KMS-11 (cell line): ENCODE data around the gene ATP9B.

Experiments
- H2AFZ ChIP-seq: fragments of 200-600 bp; sonication (generic); 2 replicates; pipeline ENCODE4 v1.6.1; 2016; ENCODE audit warnings: antibody characterized with exemption, mixed run types, low read depth
- H3K27ac ChIP-seq: fragments of 200-600 bp; sonication (generic); 2 replicates; pipeline ENCODE4 v1.6.1; 2016; ENCODE audit warnings: mild to moderate bottlenecking, mixed run types
- H3K27me3 ChIP-seq: fragments of 200-600 bp; sonication (generic); 2 replicates; pipeline ENCODE4 v1.6.1; 2017; ENCODE audit warnings: mild to moderate bottlenecking, low read depth, mixed run types, moderate library complexity; ENCODE audit not compliant: insufficient read depth
- H3K36me3 ChIP-seq: fragments of 200-600 bp; sonication (generic); 2 replicates; pipeline ENCODE4 v1.6.1; 2017; ENCODE audit warnings: mild to moderate bottlenecking, mixed run types; ENCODE audit not compliant: insufficient read depth
- H3K4me1 ChIP-seq: fragments of 200-600 bp; sonication (generic); 2 replicates; pipeline ENCODE4 v1.6.1; 2016; ENCODE audit warnings: mild to moderate bottlenecking, low read depth, mixed run types; ENCODE audit not compliant: poor library complexity, severe bottlenecking
- H3K4me2 ChIP-seq: fragments of 200-600 bp; sonication (generic); 2 replicates; pipeline ENCODE4 v1.7.0; 2016; ENCODE audit warnings: mild to moderate bottlenecking, mixed run types
- H3K4me3 ChIP-seq: fragments of 200-600 bp; sonication (generic); IDR thresholded peaks from 2 replicates; pipeline ENCODE4 v1.6.1; 2017; ENCODE audit warnings: low read depth, low read length, mixed read lengths; ENCODE audit not compliant: insufficient read depth
- H3K79me2 ChIP-seq: fragments of 200-600 bp; sonication (generic); 2 replicates; pipeline ENCODE4 v1.6.1; 2016; ENCODE audit warnings: low read depth, mixed run types; ENCODE audit not compliant: insufficient read depth
- H3K9ac ChIP-seq: fragments of 200-600 bp; sonication (generic); 2 replicates; pipeline ENCODE4 v1.6.1; 2016; ENCODE audit warnings: mild to moderate bottlenecking, mixed run types
- H4K20me1 ChIP-seq: fragments of 200-600 bp; sonication (generic); 2 replicates; pipeline ENCODE4 v1.6.1; 2016; ENCODE audit warnings: mild to moderate bottlenecking, mixed run types; ENCODE audit not compliant: insufficient read depth
- CTCF ChIP-seq: fragments of 200-600 bp; sonication (generic); conservative IDR thresholded peaks from 2 replicates; pipeline ENCODE4 v1.6.1; 2017; ENCODE audit warnings: low read depth, mild to moderate bottlenecking, antibody characterized with exemption, low read length, moderate library complexity, mixed read lengths

Gene ATP9B

GRCh38 chr18:79047556-79048244, 21.5 kb upstream of the ATP9B start:
- Histone ChIP-seq H3K4me1 (no peaks in the 10 kb centered on the region), H3K36me3 (no peaks in the 10 kb centered on the region; the same call in 1 of the 2 replicates), H3K4me2 (no peak overlapping the region), H3K27ac (no peak overlapping the region), H3K27me3 (no peaks in the 10 kb centered on the region), H4K20me1 (no peaks in the 10 kb centered on the region), H3K79me2 (no peaks in the 10 kb centered on the region), H2AFZ (no peak overlapping the region), H3K4me3 (no peak overlapping the region), H3K9ac (no peak overlapping the region)
- no peak for TF ChIP-seq CTCF

GRCh38 chr18:79048245-79048632, 21.0 kb upstream of the ATP9B start:
- H3K27ac ChIP-seq: no peak overlapping the region
- no peak for TF ChIP-seq CTCF
- H3K4me3 ChIP-seq: no peak overlapping the region
- H3K79me2 ChIP-seq: no peaks in the 10 kb centered on the region
- no peaks in the 10 kb centered on the region for H4K20me1 ChIP-seq
- H3K9ac ChIP-seq: no peak overlapping the region
- no peaks in the 10 kb centered on the region for H3K27me3 ChIP-seq
- no peak overlapping the region for H3K4me2 ChIP-seq
- no peaks in the 10 kb centered on the region for H3K4me1 ChIP-seq
- no peak overlapping the region for H2AFZ ChIP-seq
- no peaks in the 10 kb centered on the region; the same call in 1 of the 2 replicates for H3K36me3 ChIP-seq

- Histone ChIP-seq H3K4me1 (no peaks in the 10 kb centered on the region), H3K4me3 (no peak overlapping the region), H3K36me3 (no peaks in the 10 kb centered on the region), H4K20me1 (no peaks in the 10 kb centered on the region), H3K9ac (no peak overlapping the region), H3K27ac (no peak overlapping the region), H2AFZ (no peak overlapping the region), H3K79me2 (no peaks in the 10 kb centered on the region), H3K4me2 (no peak overlapping the region), H3K27me3 (no peaks in the 10 kb centered on the region)
- no peak for TF ChIP-seq CTCF
Measured at GRCh38 chr18:79049506-79049905, 19.7 kb upstream of the ATP9B start.

- H4K20me1 ChIP-seq: no peaks in the 10 kb centered on the region
- no peaks in the 10 kb centered on the region for H3K36me3 ChIP-seq
- no peak overlapping the region for H3K4me2 ChIP-seq
- no peaks in the 10 kb centered on the region for H3K4me1 ChIP-seq
- no peak for TF ChIP-seq CTCF
- H3K27me3 ChIP-seq: no peaks in the 10 kb centered on the region
- H3K9ac ChIP-seq: no peak overlapping the region
- no peak overlapping the region for H2AFZ ChIP-seq
- H3K27ac ChIP-seq: no peak overlapping the region
- no peaks in the 10 kb centered on the region for H3K79me2 ChIP-seq
- no peak overlapping the region for H3K4me3 ChIP-seq
Measured at GRCh38 chr18:79050005-79050404, 19.2 kb upstream of the ATP9B start.
